OCI-M1 (cell line): Measurements from ENCODE around the gene ADAMTSL3.
"Not testable (repeated sequence)": the region's sequence is repeated elsewhere in the genome, so short reads cannot be mapped to it uniquely, and the experiment has no call there.

ENCODE experiments used
- DNase-seq: peaks from one replicate; lab custom pipeline; 2025; lab: John Stamatoyannopoulos, UW

Gene ADAMTSL3

GRCh38 chr15:84033793-84034553 lies 380.1 kb downstream of the ADAMTSL3 start:
- no peak for DNase-seq

DNA sequence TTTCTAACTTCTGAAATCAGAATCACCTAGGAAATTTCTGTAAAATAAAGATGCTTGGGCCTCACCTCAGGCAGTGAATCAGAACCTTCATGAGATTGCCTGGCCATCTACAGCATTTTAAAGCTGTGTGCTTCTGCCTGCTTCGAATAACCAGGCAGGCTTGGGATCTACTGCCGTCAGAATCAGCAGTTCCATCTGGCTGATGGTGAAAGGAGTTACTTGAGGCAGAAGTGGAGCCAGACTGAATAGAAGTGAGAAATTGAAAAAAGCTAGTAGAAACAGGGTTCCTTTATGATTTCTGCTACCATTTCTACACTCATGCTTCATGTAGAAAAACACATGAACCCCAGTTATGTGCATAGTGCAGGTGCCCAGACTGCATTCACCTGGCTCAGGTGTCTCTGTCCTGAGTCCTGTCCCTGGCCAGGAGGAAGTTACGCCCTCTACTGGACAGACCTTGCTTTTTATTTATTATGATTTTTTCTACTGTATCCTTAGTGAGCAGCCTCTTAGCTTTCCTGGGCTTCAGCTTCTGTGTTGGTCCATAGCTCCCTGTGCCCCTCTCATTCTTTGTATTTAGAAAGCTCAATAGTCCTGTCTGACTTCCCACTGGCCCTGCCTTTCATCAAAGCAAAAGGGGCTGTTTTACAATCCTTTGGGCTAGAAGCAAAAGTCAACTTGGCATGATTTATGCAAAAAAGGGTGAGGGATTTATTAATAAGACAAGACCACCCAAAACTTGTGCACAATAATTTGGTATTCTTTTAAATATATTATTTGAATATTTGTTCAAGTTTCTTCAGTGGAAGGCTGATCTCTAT lies 380.9 kb downstream of the ADAMTSL3 start:
- peak; percentile 41 for DNase-seq

GRCh38 chr15:84035399-84035766 lies 381.5 kb downstream of the ADAMTSL3 start:
- peak; percentile 29 for DNase-seq

- no peak for DNase-seq
Measured at GRCh38 chr15:84037301-84037700, 383.4 kb downstream of the ADAMTSL3 start.

- not testable (repeated sequence) for DNase-seq
Measured at GRCh38 chr15:84042434-84043056, 388.6 kb downstream of the ADAMTSL3 start.

DNA sequence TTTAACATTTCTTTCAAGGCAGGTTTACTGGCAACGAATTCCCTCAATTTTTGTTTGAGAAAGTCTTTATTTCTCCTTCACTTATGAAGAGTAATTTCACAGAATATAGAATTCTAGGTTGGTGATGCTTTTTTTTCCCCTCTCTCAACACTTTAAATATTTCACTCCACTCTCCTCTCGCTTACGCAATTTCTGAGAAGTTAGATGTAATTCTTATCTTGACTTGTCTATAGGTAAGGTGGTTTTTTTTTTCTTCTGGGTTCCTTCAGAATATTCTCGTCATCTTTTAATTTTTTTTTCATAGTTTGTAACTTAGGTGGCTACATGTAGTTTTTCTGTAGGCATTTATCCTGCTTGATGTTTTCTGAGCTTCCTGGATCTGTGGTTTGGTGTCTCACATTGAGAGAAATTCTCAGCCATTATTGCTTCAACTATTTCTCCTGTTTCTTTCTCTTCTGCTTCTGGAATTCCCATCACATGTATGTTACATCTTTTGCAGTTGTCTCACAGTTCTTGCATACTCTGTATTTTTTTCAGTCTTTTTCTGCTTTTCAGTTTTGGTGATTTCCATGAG lies 392.2 kb downstream of the ADAMTSL3 start:
- no peak for DNase-seq

GRCh38 chr15:84049480-84049879 lies 395.6 kb downstream of the ADAMTSL3 start:
- DNase-seq, result not testable (repeated sequence)

DNA sequence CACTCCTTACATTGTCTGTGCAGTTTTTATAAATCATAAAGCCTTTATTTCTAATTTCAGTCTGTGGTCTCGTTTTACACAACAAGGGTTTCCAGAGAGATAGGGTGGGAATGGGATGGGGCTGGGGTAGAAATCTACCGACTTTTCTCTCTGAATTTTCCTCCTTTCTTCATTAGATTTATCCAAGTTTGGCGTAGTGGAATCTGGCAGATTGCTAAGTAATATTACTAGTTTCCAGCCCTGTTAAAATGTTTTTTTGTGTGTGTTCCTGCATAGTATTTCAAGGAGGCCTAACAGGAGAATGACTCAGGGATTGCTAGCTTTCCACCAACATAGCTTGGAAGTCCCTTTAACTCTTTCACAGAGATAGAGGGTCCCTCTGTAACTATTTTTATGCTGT lies 396.2 kb downstream of the ADAMTSL3 start:
- DNase-seq, result no peak

- not testable (repeated sequence) for DNase-seq
Measured at GRCh38 chr15:84051146-84051545, 397.2 kb downstream of the ADAMTSL3 start.

DNA sequence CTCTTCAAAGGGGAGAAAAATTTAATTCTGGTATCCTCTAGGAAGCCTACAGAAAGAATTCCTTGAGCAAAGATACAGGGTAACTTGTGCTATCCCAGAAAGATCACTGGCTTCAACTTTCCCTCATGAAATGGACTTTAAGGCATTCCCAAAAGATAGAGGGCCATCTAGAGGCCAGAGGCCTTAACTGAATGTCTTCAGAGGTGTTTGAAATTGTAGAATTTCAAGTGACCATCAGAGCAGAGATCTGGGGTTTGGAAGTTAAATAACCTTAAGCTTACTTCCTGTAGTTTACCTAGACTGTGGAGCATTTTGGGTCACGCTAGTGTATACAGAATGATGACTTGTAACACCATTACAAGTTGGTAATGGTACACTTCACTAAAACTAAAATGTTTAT lies 400.6 kb downstream of the ADAMTSL3 start:
- not testable (repeated sequence) for DNase-seq

- no peak for DNase-seq
Measured at GRCh38 chr15:84057714-84058331, 403.9 kb downstream of the ADAMTSL3 start.

GRCh38 chr15:84063674-84064073 lies 409.8 kb downstream of the ADAMTSL3 start:
- not testable (repeated sequence) for DNase-seq

GRCh38 chr15:84068674-84069073 lies 414.8 kb downstream of the ADAMTSL3 start:
- not testable (repeated sequence) for DNase-seq

- not testable (repeated sequence) for DNase-seq
Measured at GRCh38 chr15:84078038-84078437, 424.1 kb downstream of the ADAMTSL3 start.

GRCh38 chr15:84079325-84079884 lies 425.5 kb downstream of the ADAMTSL3 start:
- DNase-seq, result not testable (repeated sequence)

GRCh38 chr15:84079885-84080777 lies 426.2 kb downstream of the ADAMTSL3 start:
- no peak for DNase-seq

DNA sequence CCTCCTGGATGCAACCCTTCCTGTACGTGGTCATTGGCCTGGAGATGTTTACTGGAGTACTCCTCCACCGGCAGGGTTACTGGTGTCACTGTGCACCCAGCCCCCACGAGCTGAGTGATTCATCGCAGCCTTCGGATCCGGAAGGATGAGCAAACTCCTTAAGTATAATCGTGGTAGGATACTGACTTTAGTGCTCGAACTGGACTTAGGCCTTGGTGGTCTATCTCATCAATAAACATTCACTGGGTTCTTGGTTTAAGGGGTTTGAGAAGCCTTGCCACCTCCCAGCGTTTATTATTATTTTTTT lies 426.8 kb downstream of the ADAMTSL3 start:
- DNase-seq, result not testable (repeated sequence)

GRCh38 chr15:84081391-84082168 lies 427.7 kb downstream of the ADAMTSL3 start:
- no peak for DNase-seq

DNA sequence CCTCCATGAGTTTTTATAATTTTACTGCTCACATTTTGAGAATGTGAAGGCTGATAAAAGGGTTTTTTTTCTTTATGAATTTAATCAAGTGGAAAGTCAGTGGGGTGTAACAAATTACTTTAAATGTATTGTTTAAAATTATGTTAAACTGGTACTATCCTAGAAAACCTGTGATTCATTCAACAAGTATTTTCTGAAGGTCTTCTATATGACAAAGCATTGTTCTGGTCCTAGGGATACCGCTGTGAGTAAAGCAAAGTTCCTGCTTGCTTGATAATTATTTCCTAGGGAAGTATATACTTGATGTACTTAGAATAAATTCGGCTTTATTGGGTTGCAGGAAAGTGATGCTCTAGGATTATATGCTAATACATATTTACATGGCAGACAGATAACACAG lies 428.8 kb downstream of the ADAMTSL3 start:
- DNase-seq, result no peak

GRCh38 chr15:84086071-84086470 lies 432.1 kb downstream of the ADAMTSL3 start:
- DNase-seq, result not testable (repeated sequence)
